ENCODE results near the gene COL4A6. TPM values are rescaled to one million over a fixed set of nuclear protein-coding genes. Genes with fewer than 3 reads are reported as not detected.

The COL4A6 gene
- polyA plus RNA-seq, 1 donor from 2014 or later, result 1.6 TPM

DNA sequence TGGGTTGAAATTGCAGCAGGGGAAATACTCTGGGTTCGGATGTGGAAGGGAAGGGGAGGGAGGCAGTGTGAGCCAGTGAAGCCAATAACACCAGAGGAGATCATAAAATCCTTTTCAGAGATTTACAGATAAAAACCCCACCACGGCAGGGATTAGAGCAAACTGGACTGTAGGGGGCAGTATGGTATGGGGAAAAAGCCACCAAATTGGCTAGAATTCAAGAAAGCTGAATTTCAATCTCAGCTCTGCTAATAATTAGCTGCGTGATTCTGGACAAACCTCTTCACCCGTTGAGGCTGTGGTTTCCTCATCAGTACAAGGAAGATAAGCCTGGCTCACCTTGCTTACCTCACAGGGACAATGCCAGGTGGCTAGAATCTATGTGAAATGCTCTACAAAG lies 238.5 kb downstream of the COL4A6 start:
- Histone ChIP-seq H4K20me1 (ENCODE audit: insufficient read depth) (no peaks in the 10 kb centered on the region), H3F3A (ENCODE audit: insufficient read depth, low read length, poor library complexity, severe bottlenecking) (no peaks in the 10 kb centered on the region), H3K9me3 (ENCODE audit: low read length) (no peaks in the 10 kb centered on the region), H3K4me2 (ENCODE audit: low read length) (no peak overlapping the region), H3K27ac (ENCODE audit: low read length) (no peak overlapping the region), H3K9ac (ENCODE audit: low read length) (no peak overlapping the region), H3K9me2 (ENCODE audit: insufficient read depth, low read length) (no peaks in the 10 kb centered on the region), H2AFZ (ENCODE audit: low read depth, low read length) (no peak overlapping the region), H3K79me2 (replicated peaks; ENCODE audit: insufficient read depth, low read length) (no peaks in the 10 kb centered on the region), H3K36me3 (ENCODE audit: insufficient read depth, low read length) (no peaks in the 10 kb centered on the region), H3K27me3 (ENCODE audit: insufficient read depth, low read depth, low read length) (no peaks in the 10 kb centered on the region), H3K4me3 (ENCODE audit: low read length) (no peak overlapping the region)
- TF ChIP-seq, protein P1, sequence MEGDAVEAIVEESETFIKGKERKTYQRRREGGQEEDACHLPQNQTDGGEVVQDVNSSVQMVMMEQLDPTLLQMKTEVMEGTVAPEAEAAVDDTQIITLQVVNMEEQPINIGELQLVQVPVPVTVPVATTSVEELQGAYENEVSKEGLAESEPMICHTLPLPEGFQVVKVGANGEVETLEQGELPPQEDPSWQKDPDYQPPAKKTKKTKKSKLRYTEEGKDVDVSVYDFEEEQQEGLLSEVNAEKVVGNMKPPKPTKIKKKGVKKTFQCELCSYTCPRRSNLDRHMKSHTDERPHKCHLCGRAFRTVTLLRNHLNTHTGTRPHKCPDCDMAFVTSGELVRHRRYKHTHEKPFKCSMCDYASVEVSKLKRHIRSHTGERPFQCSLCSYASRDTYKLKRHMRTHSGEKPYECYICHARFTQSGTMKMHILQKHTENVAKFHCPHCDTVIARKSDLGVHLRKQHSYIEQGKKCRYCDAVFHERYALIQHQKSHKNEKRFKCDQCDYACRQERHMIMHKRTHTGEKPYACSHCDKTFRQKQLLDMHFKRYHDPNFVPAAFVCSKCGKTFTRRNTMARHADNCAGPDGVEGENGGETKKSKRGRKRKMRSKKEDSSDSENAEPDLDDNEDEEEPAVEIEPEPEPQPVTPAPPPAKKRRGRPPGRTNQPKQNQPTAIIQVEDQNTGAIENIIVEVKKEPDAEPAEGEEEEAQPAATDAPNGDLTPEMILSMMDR (IDR thresholded peaks at IDR 0.05; ENCODE audit: poor library complexity, severe bottlenecking), result peak; percentile 27
- TF ChIP-seq TAF1 (IDR thresholded peaks at IDR 0.05; ENCODE audit: low read depth), result no peak
- TF ChIP-seq, protein P2, sequence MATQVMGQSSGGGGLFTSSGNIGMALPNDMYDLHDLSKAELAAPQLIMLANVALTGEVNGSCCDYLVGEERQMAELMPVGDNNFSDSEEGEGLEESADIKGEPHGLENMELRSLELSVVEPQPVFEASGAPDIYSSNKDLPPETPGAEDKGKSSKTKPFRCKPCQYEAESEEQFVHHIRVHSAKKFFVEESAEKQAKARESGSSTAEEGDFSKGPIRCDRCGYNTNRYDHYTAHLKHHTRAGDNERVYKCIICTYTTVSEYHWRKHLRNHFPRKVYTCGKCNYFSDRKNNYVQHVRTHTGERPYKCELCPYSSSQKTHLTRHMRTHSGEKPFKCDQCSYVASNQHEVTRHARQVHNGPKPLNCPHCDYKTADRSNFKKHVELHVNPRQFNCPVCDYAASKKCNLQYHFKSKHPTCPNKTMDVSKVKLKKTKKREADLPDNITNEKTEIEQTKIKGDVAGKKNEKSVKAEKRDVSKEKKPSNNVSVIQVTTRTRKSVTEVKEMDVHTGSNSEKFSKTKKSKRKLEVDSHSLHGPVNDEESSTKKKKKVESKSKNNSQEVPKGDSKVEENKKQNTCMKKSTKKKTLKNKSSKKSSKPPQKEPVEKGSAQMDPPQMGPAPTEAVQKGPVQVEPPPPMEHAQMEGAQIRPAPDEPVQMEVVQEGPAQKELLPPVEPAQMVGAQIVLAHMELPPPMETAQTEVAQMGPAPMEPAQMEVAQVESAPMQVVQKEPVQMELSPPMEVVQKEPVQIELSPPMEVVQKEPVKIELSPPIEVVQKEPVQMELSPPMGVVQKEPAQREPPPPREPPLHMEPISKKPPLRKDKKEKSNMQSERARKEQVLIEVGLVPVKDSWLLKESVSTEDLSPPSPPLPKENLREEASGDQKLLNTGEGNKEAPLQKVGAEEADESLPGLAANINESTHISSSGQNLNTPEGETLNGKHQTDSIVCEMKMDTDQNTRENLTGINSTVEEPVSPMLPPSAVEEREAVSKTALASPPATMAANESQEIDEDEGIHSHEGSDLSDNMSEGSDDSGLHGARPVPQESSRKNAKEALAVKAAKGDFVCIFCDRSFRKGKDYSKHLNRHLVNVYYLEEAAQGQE (IDR thresholded peaks at IDR 0.05; ENCODE audit: borderline replicate concordance), result no peak

DNA sequence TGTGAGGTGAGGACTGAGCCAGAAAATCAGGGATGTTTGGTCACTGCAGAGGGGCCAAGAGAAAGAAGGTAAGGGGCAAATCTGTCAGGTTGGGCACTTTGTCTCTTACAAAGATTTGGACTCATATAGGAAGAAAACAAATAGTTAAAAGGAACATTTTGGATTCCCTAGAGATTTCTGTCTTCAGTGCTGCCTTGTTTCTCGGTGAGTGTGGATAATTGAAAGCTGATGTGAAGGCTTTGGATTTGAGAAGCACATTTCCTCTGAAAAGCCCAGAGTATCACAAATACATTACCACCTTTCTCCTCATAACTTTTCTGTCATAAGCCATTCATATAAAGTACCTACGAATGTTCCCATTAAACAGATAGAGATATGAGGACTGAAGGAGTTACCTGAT lies 239.2 kb downstream of the COL4A6 start:
- H3K27ac ChIP-seq (ENCODE audit: low read length), result no peak overlapping the region
- H3K27me3 ChIP-seq (ENCODE audit: insufficient read depth, low read depth, low read length), result no peaks in the 10 kb centered on the region
- no peaks in the 10 kb centered on the region for H3F3A ChIP-seq (ENCODE audit: insufficient read depth, low read length, poor library complexity, severe bottlenecking)
- no peak overlapping the region for H3K4me2 ChIP-seq (ENCODE audit: low read length)
- no peak overlapping the region for H3K4me3 ChIP-seq (ENCODE audit: low read length)
- no peak overlapping the region for H2AFZ ChIP-seq (ENCODE audit: low read depth, low read length)
- H3K79me2 ChIP-seq (replicated peaks; ENCODE audit: insufficient read depth, low read length), result no peaks in the 10 kb centered on the region
- no peaks in the 10 kb centered on the region for H3K36me3 ChIP-seq (ENCODE audit: insufficient read depth, low read length)
- no peaks in the 10 kb centered on the region for H3K9me3 ChIP-seq (ENCODE audit: low read length)
- H4K20me1 ChIP-seq (ENCODE audit: insufficient read depth), result no peaks in the 10 kb centered on the region
- TF ChIP-seq EZH2 (IDR thresholded peaks at IDR 0.05; ENCODE audit: borderline replicate concordance, insufficient read depth, low read length, poor library complexity, severe bottlenecking) (no peak), POLR2AphosphoS5 (IDR thresholded peaks at IDR 0.05) (no peak), RAD21 (conservative IDR thresholded peaks at IDR 0.05) (no peak), TAF1 (IDR thresholded peaks at IDR 0.05; ENCODE audit: low read depth) (no peak)
- TF ChIP-seq, protein P2 (IDR thresholded peaks at IDR 0.05; ENCODE audit: borderline replicate concordance), result no peak
- TF ChIP-seq, protein P1 (IDR thresholded peaks at IDR 0.05; ENCODE audit: poor library complexity, severe bottlenecking), result no peak
- H3K9me2 ChIP-seq (ENCODE audit: insufficient read depth, low read length), result no peaks in the 10 kb centered on the region
- no peak overlapping the region for H3K9ac ChIP-seq (ENCODE audit: low read length)

All from neural cell (in vitro differentiated cells).